H1 (cell line): ENCODE measurements around the gene DHRS2. TPM values are rescaled to one million over a fixed set of nuclear protein-coding genes. Genes with fewer than 3 reads are reported as not detected.

ENCODE experiments used
- CTCF ChIA-PET: fragments of 300-600 bp; sonication (Branson Sonifier 250); formaldehyde crosslinking; loops from one replicate; lab custom pipeline; 2021; ENCODE audit not compliant: partially characterized antibody; lab: Charles Lee
- POLR2A ChIA-PET: fragments of 300-600 bp; sonication (Branson Sonifier 250); formaldehyde crosslinking; loops from one replicate; lab custom pipeline; 2021; ENCODE audit warnings: inconsistent platforms; ENCODE audit not compliant: partially characterized antibody; lab: Charles Lee
- DNase-seq, 2 experiments: peaks; one replicate each; pipeline versions ENCODE4 v3.0.0 to v3.0.0-alpha.2; 2010 to 2022; ENCODE audit warnings: low spot score in 2 of 2, low read depth in 1 of 2, mixed read lengths in 1 of 2
- FAIRE-seq: peaks from 2 replicates; lab custom pipeline; 2011; peaks lifted over from hg19 to GRCh38; lab: Jason Lieb, UNC
- H2AFZ ChIP-seq: 2 replicates; pipeline ENCODE4 v1.8.1; 2012; ENCODE audit warnings: low read length, inconsistent platforms
- H2AK5ac ChIP-seq: 2 replicates; pipeline ENCODE4 v1.6.1; 2013; ENCODE audit warnings: low read depth, low read length
- H2BK120ac ChIP-seq: replicated peaks from 2 replicates; pipeline ENCODE3; 2013; ENCODE audit warnings: low read depth, low read length, inconsistent platforms
- H2BK12ac ChIP-seq: 2 replicates; pipeline ENCODE4 v1.6.1; 2013; ENCODE audit warnings: low read depth, low read length
- H2BK15ac ChIP-seq: 2 replicates; pipeline ENCODE4 v1.6.1; 2013; ENCODE audit warnings: low read length
- H2BK20ac ChIP-seq: 2 replicates; pipeline ENCODE4 v1.6.1; 2013; ENCODE audit warnings: low read length
- H2BK5ac ChIP-seq: 2 replicates; pipeline ENCODE4 v1.6.1; 2013; ENCODE audit warnings: low read depth, low read length
- H3K14ac ChIP-seq: 2 replicates; pipeline ENCODE4 v1.6.1; 2013; ENCODE audit warnings: inconsistent platforms; ENCODE audit not compliant: insufficient read length
- H3K18ac ChIP-seq: 2 replicates; pipeline ENCODE4 v1.6.1; 2013; ENCODE audit warnings: low read length; ENCODE audit errors: extremely low read depth
- H3K23ac ChIP-seq: 2 replicates; pipeline ENCODE4 v1.6.1; 2013; ENCODE audit warnings: inconsistent platforms; ENCODE audit not compliant: insufficient read length
- H3K23me2 ChIP-seq: 2 replicates; pipeline ENCODE4 v1.6.1; 2013; ENCODE audit warnings: low read depth, low read length
- H3K27ac ChIP-seq: 2 replicates; pipeline ENCODE4 v1.6.1; 2011; ENCODE audit warnings: low read depth, low read length, inconsistent platforms
- H3K27me3 ChIP-seq, 4 experiments: replicated peaks in 1 of 4; 1 replicate in 1 of 4; 2 replicates in 3 of 4; pipeline versions ENCODE4 v1.6.1 to v1.8.1; 2011 to 2013; ENCODE audit warnings: low read length in 3 of 4, mild to moderate bottlenecking in 3 of 4, inconsistent platforms in 2 of 4, mixed read lengths in 2 of 4, moderate library complexity in 1 of 4; ENCODE audit not compliant: control insufficient read depth in 3 of 4, insufficient read depth in 3 of 4; ENCODE audit errors: extremely low read depth in 1 of 4
- H3K36me3 ChIP-seq, 4 experiments: 2 replicates each; pipeline versions ENCODE4 v1.6.1 to v1.8.1; 2011 to 2013; ENCODE audit warnings: mild to moderate bottlenecking in 4 of 4, low read length in 3 of 4, moderate library complexity in 2 of 4, control low read depth in 1 of 4, inconsistent platforms in 1 of 4; ENCODE audit not compliant: insufficient read depth in 4 of 4, control insufficient read depth in 2 of 4
- H3K4ac ChIP-seq: replicated peaks from 2 replicates; pipeline ENCODE3; 2013; ENCODE audit warnings: low read length, low read depth, mixed read lengths, inconsistent platforms; ENCODE audit not compliant: insufficient read length
- H3K4me1 ChIP-seq, 4 experiments: replicated peaks in 1 of 4; 1 replicate in 1 of 4; 2 replicates in 3 of 4; pipeline versions ENCODE4 v1.6.1 to v1.8.1; 2011 to 2013; ENCODE audit warnings: low read length in 3 of 4, inconsistent platforms in 2 of 4, mixed read lengths in 1 of 4; ENCODE audit not compliant: insufficient read depth in 4 of 4, control insufficient read depth in 3 of 4
- H3K4me2 ChIP-seq, 2 experiments: 2 replicates each; pipeline versions ENCODE4 v1.6.1 to v1.8.1; 2011 to 2013; ENCODE audit warnings: low read depth in 2 of 2, low read length in 2 of 2, control low read depth in 1 of 2, inconsistent platforms in 1 of 2, mild to moderate bottlenecking in 1 of 2; ENCODE audit not compliant: insufficient read depth in 1 of 2
- H3K4me3 ChIP-seq, 4 experiments: fragments of 200-600, 300-600 bp in 1 of 4; sonication (generic), shearing (Covaris generic), sonication (Bioruptor Twin) in 1 of 4; 2 replicates each; pipeline versions ENCODE4 v1.5.1 to v1.8.1; 2011 to 2016; ENCODE audit warnings: low read length in 4 of 4, low read depth in 3 of 4, control low read depth in 2 of 4, inconsistent platforms in 2 of 4, mild to moderate bottlenecking in 2 of 4, mixed read lengths in 1 of 4, moderate library complexity in 1 of 4; ENCODE audit not compliant: insufficient read depth in 2 of 4; ENCODE audit errors: extremely low read depth in 1 of 4
- H3K56ac ChIP-seq: replicated peaks from 2 replicates; pipeline ENCODE3; 2013; ENCODE audit warnings: low read depth, mild to moderate bottlenecking, mixed read lengths, low read length, inconsistent platforms; ENCODE audit not compliant: insufficient read length
- H3K79me1 ChIP-seq: 2 replicates; pipeline ENCODE4 v1.6.1; 2013; ENCODE audit warnings: low read depth, low read length, control low read depth
- H3K79me2 ChIP-seq, 2 experiments: 2 replicates each; pipeline versions ENCODE4 v1.6.1 to v1.8.1; 2012 to 2013; ENCODE audit warnings: low read length in 2 of 2, mild to moderate bottlenecking in 2 of 2, inconsistent platforms in 1 of 2; ENCODE audit not compliant: insufficient read depth in 2 of 2, control insufficient read depth in 1 of 2
- H3K9ac ChIP-seq, 4 experiments: replicated peaks in 1 of 4; 1 replicate in 1 of 4; 2 replicates in 3 of 4; pipeline versions ENCODE4 v1.6.1 to v1.8.1; 2011 to 2013; ENCODE audit warnings: low read depth in 3 of 4, low read length in 3 of 4, control low read depth in 2 of 4, mild to moderate bottlenecking in 2 of 4, moderate library complexity in 2 of 4, inconsistent platforms in 1 of 4; ENCODE audit errors: extremely low read depth in 1 of 4
- H3K9me3 ChIP-seq, 2 experiments: 2 replicates each; pipeline versions ENCODE4 v1.6.1 to v1.8.1; 2012 to 2013; ENCODE audit warnings: mild to moderate bottlenecking in 2 of 2, moderate library complexity in 2 of 2, control low read depth in 1 of 2, inconsistent platforms in 1 of 2, low read depth in 1 of 2, low read length in 1 of 2, mixed read lengths in 1 of 2; ENCODE audit not compliant: insufficient read depth in 2 of 2
- H4K20me1 ChIP-seq, 2 experiments: replicated peaks in 1 of 2; 2 replicates each; pipeline versions ENCODE3 to v1.8.1; 2011 to 2013; ENCODE audit warnings: inconsistent platforms in 2 of 2, low read length in 2 of 2, mild to moderate bottlenecking in 1 of 2; ENCODE audit not compliant: insufficient read depth in 2 of 2, control insufficient read depth in 1 of 2
- H4K5ac ChIP-seq: 2 replicates; pipeline ENCODE4 v1.6.1; 2013; ENCODE audit warnings: low read length, low read depth, mixed read lengths, inconsistent platforms; ENCODE audit not compliant: insufficient read length
- H4K8ac ChIP-seq: 2 replicates; pipeline ENCODE4 v1.8.0; 2013; ENCODE audit warnings: mild to moderate bottlenecking, moderate library complexity, low read length, inconsistent platforms; ENCODE audit not compliant: insufficient read depth; ENCODE audit errors: extremely low read depth
- H4K91ac ChIP-seq: replicated peaks from 2 replicates; pipeline ENCODE3; 2013; ENCODE audit warnings: low read length, mixed read lengths, inconsistent platforms; ENCODE audit not compliant: insufficient read length
- BCL11A ChIP-seq, 2 experiments: IDR thresholded peaks; one replicate each; pipeline ENCODE4 v1.6.1; 2011; ENCODE audit warnings: low read depth in 2 of 2, low read length in 2 of 2, mild to moderate bottlenecking in 2 of 2
- CHD2 ChIP-seq: IDR thresholded peaks from 2 replicates; pipeline ENCODE4 v1.6.1; 2012; ENCODE audit warnings: low read length, improper control_type of control experiment
- RAD21 ChIP-seq, 2 experiments: IDR thresholded peaks in 1 of 2; conservative IDR thresholded peaks in 1 of 2; 2 replicates each; pipeline ENCODE4 v1.6.1; 2011; ENCODE audit warnings: low read depth in 2 of 2, low read length in 2 of 2, improper control_type of control experiment in 1 of 2, inconsistent platforms in 1 of 2, mild to moderate bottlenecking in 1 of 2, moderate library complexity in 1 of 2
- RBBP5 ChIP-seq: IDR thresholded peaks from 2 replicates; pipeline ENCODE4 v1.7.1; 2012; ENCODE audit warnings: low read depth, mild to moderate bottlenecking, inconsistent platforms, low read length, moderate library complexity, borderline replicate concordance
- SP1 ChIP-seq: IDR thresholded peaks from 2 replicates; pipeline ENCODE4 v1.6.1; 2011; ENCODE audit warnings: low read depth, low read length
- WGBS, 2 experiments: shearing (Covaris generic) in 1 of 2; methylation state at CpG; one replicate each; pipeline versions ENCODE4 v1.1.6 to v1.1.7; 2013 to 2015; ENCODE audit warnings: low lambda C conversion rate in 2 of 2, mixed read lengths in 2 of 2, inconsistent platforms in 1 of 2, low coverage in 1 of 2, missing lambda C conversion rate in 1 of 2; ENCODE audit not compliant: insufficient replicate concordance in 2 of 2, insufficient coverage in 1 of 2, insufficient read length in 1 of 2; ENCODE audit errors: extremely low coverage in 1 of 2, missing lambda C conversion rate in 1 of 2; 5-methylcytosine and 5-hydroxymethylcytosine counted together
- polyA plus RNA-seq, 7 experiments: library from polyadenylated mRNA; depleted of rRNA in 3 of 7; stranded (reverse) in 5 of 7; unstranded in 2 of 7; fragments of >200 nt in 5 of 7; fragments of 200-250 nt in 2 of 7; gene quantifications; 1 replicate in 5 of 7; 2 replicates in 1 of 7; 4 replicates in 1 of 7; pipeline versions ENCODE4 v1.2.1 to v1.2.3, GENCODE V29; 2011 to 2013; ENCODE audit warnings: missing spikeins in 2 of 7, mixed read lengths in 2 of 7
- total RNA-seq: library from RNA; stranded (reverse); fragmentation: NEBNext Ultra II Directional; extraction: Animal tissue kit (Norgen Biotek cat#: 25700); gene quantifications from 2 replicates; pipeline ENCODE4 v1.2.1, GENCODE V29; 2021

Gene DHRS2
- total and polyA plus RNA-seq, 2 of the 8 experiments (the other 6 are each of a cell fraction or from before 2014, with no cell fraction given), result 1.1 to 3.5 TPM

GRCh38 chr14:23603103-23603502 lies 33.1 kb upstream of the DHRS2 start:
- Histone ChIP-seq H3K56ac (no peak overlapping the region), H3K14ac (no peak overlapping the region), H3K79me2 (no peaks in the 10 kb centered on the region), H3K4me1 (no peaks in the 10 kb centered on the region), H3K36me3 (no peaks in the 10 kb centered on the region), H3K18ac (no peak overlapping the region), H4K8ac (no peak overlapping the region), H3K27me3 (no peaks in the 10 kb centered on the region; a peak in 1 of 7 replicates), H4K20me1 (no peaks in the 10 kb centered on the region), H2BK120ac (no peak overlapping the region), H3K27ac (no peak overlapping the region), H3K79me1 (no peaks in the 10 kb centered on the region), H2BK15ac (0 out of 2 replicates have a peak overlapping the region, but pooled peaks have one; percentile 46), H2BK12ac (no peak overlapping the region), H3K4ac (no peak overlapping the region), H2BK5ac (no peak overlapping the region), H3K23ac (no peak overlapping the region), H4K91ac (no peak overlapping the region), H2AFZ (no peak overlapping the region), H3K23me2 (no peaks in the 10 kb centered on the region; the same call in 1 of the 2 replicates), H3K4me2 (no peak overlapping the region), H2AK5ac (no peak overlapping the region), H3K9ac (no peak overlapping the region), H3K4me3 (no peak overlapping the region), H4K5ac (no peak overlapping the region), H2BK20ac (no peak overlapping the region), H3K9me3 (no peaks in the 10 kb centered on the region; a peak in 1 of 4 replicates)
- TF ChIP-seq BCL11A (IDR thresholded peaks at IDR 0.05; ENCODE audit: low read depth in 2 of 2, low read length in 2 of 2) (no peak), RBBP5 (no peak), CHD2 (no peak), RAD21 (IDR thresholded peaks at IDR 0.05 in 1 of 2, conservative IDR thresholded peaks at IDR 0.05 in 1 of 2; ENCODE audit: low read depth in 2 of 2, low read length in 2 of 2) (no peak), SP1 (no peak)
- ChIA-PET POLR2A (interaction anchor here (0.8 to 1.1 kb wide), 3 partner anchors 8 to 575 kb away, joined by 3 read pairs; no protein-coding TSS in a partner anchor), CTCF (interaction anchor here (1.1 to 2.0 kb wide), 5 partner anchors 14 to 327 kb away, joined by 3 to 13 read pairs (median 5); no protein-coding TSS in a partner anchor)
- 65% methylated on average over 2 of the region's 2 CpGs; no CpG with 5 or more reads in 1 of the 2 experiments for WGBS, 2 experiments
- FAIRE-seq (no peak), DNase-seq (no peak)
